GM12801 (cell line): ENCODE results near the gene IL6R.

Experiments used
- CTCF ChIP-seq: IDR thresholded peaks from one replicate; pipeline ENCODE4 v1.5.1; 2011; ENCODE audit warnings: control low read depth; ENCODE audit not compliant: insufficient read length; ENCODE audit errors: extremely low read depth

The IL6R gene

GRCh38 chr1:154503898-154504297, 98.8 kb downstream of the IL6R start:
- TF ChIP-seq CTCF = no peak

DNA sequence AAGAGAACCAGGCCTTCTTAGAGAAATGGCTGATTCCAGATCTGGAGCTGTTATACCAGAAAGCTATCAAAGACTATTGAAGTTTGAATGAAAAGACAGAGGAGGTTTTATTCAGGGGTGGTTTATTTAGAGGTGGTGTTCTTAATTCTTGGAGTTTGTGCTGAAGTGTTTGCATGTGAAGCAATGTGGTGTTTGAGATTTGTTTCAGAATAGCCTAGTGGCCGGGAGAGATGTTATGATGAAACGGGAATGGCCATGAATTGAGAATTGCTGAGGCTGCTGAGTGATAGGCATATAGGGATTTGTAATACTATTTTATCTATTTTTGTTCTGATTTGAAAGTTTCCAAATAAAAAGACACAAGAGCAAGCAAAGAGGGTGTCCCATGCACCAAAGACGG, 107.6 kb downstream of the IL6R start:
- no peak for TF ChIP-seq CTCF

- no peak for TF ChIP-seq CTCF
Measured at GRCh38 chr1:154514066-154514553, 109.0 kb downstream of the IL6R start.

- TF ChIP-seq CTCF = no peak
Measured at GRCh38 chr1:154517661-154518060, 112.5 kb downstream of the IL6R start.
